Upper lobe of left lung (tissue), 6 donors: ENCODE data around the gene JAZF1. TPM values are rescaled to one million over a fixed set of nuclear protein-coding genes. Genes with fewer than 3 reads are reported as not detected.

Source experiments
- ATAC-seq, 2 donors: fragments of 200-7000 bp; cut with Tn5 transposase; one replicate each; pipeline ENCODE4 v1.9.1; 2022; ENCODE audit warnings: mild to moderate bottlenecking in 2 of 2, moderate library complexity in 2 of 2; ENCODE audit not compliant: low FRiP score in 2 of 2
- DNase-seq, 2 donors: peaks; one replicate each; pipeline ENCODE4 v3.0.0-alpha.2; 2019 to 2020
- H3K27ac ChIP-seq, 4 donors: fragments of 200-600 bp; sonication (generic); one replicate each; pipeline ENCODE4 v1.5.1; 2016 to 2019
- H3K27me3 ChIP-seq, 4 donors: fragments of 200-600 bp; sonication (generic); one replicate each; pipeline ENCODE4 v1.5.1; 2017 to 2019
- H3K36me3 ChIP-seq, 4 donors: fragments of 200-600 bp; sonication (generic); one replicate each; pipeline ENCODE4 v1.5.1; 2016 to 2019
- H3K4me1 ChIP-seq, 4 donors: fragments of 200-600 bp; sonication (generic); one replicate each; pipeline ENCODE4 v1.5.1; 2018 to 2019
- H3K4me3 ChIP-seq, 4 donors: fragments of 200-600 bp; sonication (generic); one replicate each; pipeline ENCODE4 v1.5.1; 2017 to 2019; ENCODE audit warnings: mild to moderate bottlenecking in 2 of 4, moderate library complexity in 1 of 4
- H3K9me3 ChIP-seq, 4 donors: fragments of 200-600 bp; sonication (generic); one replicate each; pipeline ENCODE4 v1.5.1; 2018 to 2019
- EP300 ChIP-seq, 4 donors: sonication (generic); formaldehyde crosslinking; IDR thresholded peaks; one replicate each; pipeline ENCODE4 v1.5.1; 2017; ENCODE audit warnings: antibody characterized with exemption in 4 of 4, control low read depth in 2 of 4
- POLR2A ChIP-seq, 4 donors: fragments of 450-650 bp; IDR thresholded peaks; one replicate each; pipeline ENCODE4 v1.5.1; 2016 to 2017; ENCODE audit warnings: antibody characterized with exemption in 4 of 4, mild to moderate bottlenecking in 2 of 4
- POLR2AphosphoS5 ChIP-seq, 2 donors: sonication (generic); formaldehyde crosslinking; IDR thresholded peaks; one replicate each; pipeline ENCODE4 v1.5.1; 2017; ENCODE audit warnings: antibody characterized with exemption in 2 of 2
- WGBS, 2 donors: methylation state at CpG; one replicate each; pipeline ENCODE4 v1.1.5; 2017 to 2018; 5-methylcytosine and 5-hydroxymethylcytosine counted together
- total RNA-seq, 6 donors: library from RNA; depleted of rRNA in 4 of 6; stranded (reverse); fragments of >200 nt in 4 of 6; gene quantifications; one replicate each; pipeline versions ENCODE4 v1.1.0 to v1.2.1, GENCODE V29; 2016 to 2021
- TF ChIP-seq, protein P1 (sequence below), 6 experiments: fragments of 450-650 bp in 4 of 6; fragments of 200-600 bp in 2 of 6; sonication (generic) in 2 of 6; IDR thresholded peaks; one replicate each; pipeline ENCODE4 v1.5.1; 2016 to 2019; ENCODE audit warnings: antibody characterized with exemption in 6 of 6
- donor health status: DM: no; HTN: no; CAD: no; lungs with moderate emphysema.
- donor health status: DM: no; HTN: yes; CAD: no; lungs with severe emphysema.

JAZF1 gene
- total RNA-seq, 6 donors from 2014 or later, result 4.2 to 19.4 (median 12.4) TPM

GRCh38 chr7:27822245-27822644 is 358.4 kb downstream of the JAZF1 start:
- TF ChIP-seq POLR2A (IDR thresholded peaks at IDR 0.05) (no peak), POLR2AphosphoS5 (IDR thresholded peaks at IDR 0.05) (no peak), EP300 (IDR thresholded peaks at IDR 0.05) (no peak)
- TF ChIP-seq, protein P1, sequence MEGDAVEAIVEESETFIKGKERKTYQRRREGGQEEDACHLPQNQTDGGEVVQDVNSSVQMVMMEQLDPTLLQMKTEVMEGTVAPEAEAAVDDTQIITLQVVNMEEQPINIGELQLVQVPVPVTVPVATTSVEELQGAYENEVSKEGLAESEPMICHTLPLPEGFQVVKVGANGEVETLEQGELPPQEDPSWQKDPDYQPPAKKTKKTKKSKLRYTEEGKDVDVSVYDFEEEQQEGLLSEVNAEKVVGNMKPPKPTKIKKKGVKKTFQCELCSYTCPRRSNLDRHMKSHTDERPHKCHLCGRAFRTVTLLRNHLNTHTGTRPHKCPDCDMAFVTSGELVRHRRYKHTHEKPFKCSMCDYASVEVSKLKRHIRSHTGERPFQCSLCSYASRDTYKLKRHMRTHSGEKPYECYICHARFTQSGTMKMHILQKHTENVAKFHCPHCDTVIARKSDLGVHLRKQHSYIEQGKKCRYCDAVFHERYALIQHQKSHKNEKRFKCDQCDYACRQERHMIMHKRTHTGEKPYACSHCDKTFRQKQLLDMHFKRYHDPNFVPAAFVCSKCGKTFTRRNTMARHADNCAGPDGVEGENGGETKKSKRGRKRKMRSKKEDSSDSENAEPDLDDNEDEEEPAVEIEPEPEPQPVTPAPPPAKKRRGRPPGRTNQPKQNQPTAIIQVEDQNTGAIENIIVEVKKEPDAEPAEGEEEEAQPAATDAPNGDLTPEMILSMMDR (IDR thresholded peaks at IDR 0.05), result no peak
- no peak for ATAC-seq
- Histone ChIP-seq H3K27me3 (no peaks in the 10 kb centered on the region), H3K9me3 (no peaks in the 10 kb centered on the region), H3K4me1 (no peaks in the 10 kb centered on the region), H3K27ac (no peak overlapping the region), H3K4me3 (no peak overlapping the region), H3K36me3 (peaks cover 0 to 28% (median 6%) of the 10 kb centered on the region in 4 donors)
- 70 to 71% methylated on average over 2 of the region's 2 CpGs for WGBS, 2 donors
- no peak for DNase-seq

- Histone ChIP-seq H3K27me3 (no peaks in the 10 kb centered on the region), H3K4me3 (no peak overlapping the region), H3K9me3 (no peaks in the 10 kb centered on the region), H3K27ac (no peak overlapping the region), H3K36me3 (peaks cover 0 to 35% (median 9%) of the 10 kb centered on the region in 4 donors), H3K4me1 (peaks cover 0 to 8% (median 3%) of the 10 kb centered on the region in 4 donors)
- ATAC-seq, result no peak
- TF ChIP-seq POLR2A (IDR thresholded peaks at IDR 0.05) (no peak), EP300 (IDR thresholded peaks at IDR 0.05) (no peak), POLR2AphosphoS5 (IDR thresholded peaks at IDR 0.05) (no peak)
- TF ChIP-seq, protein P1 (IDR thresholded peaks at IDR 0.05), result no peak
- WGBS, 2 donors, result 82 to 91% methylated on average over 2 of the region's 2 CpGs
- DNase-seq, result no peak
Observed at GRCh38 chr7:27812706-27813105, 367.9 kb downstream of the JAZF1 start.

DNA sequence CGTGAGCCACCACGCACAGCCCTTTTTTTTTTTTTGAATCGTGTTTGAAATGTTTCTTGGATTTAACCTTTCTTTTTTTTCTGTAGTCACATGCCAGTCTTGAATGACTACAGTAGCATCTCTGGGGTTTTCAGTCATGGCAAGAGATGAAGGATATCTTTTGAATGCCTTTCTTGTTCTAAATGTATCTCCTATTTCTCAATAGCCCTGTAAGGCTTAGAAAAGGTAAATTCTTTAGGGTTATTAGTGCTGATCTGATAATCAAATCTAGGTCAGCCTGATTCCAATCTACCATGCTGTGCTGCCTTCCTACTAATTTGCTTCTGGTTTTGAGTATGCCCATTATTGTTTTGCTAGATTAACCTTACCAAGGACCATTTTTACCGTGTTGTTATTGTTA is 370.4 kb downstream of the JAZF1 start:
- ATAC-seq, result no peak

GRCh38 chr7:27808626-27809025 is 372.0 kb downstream of the JAZF1 start:
- Histone ChIP-seq H3K27me3 (no peaks in the 10 kb centered on the region), H3K4me1 (peaks cover 0 to 8% (median 3%) of the 10 kb centered on the region in 4 donors), H3K36me3 (peaks cover 0 to 10% (median 1%) of the 10 kb centered on the region in 4 donors), H3K27ac (no peak overlapping the region), H3K9me3 (no peaks in the 10 kb centered on the region), H3K4me3 (no peak overlapping the region)
- ATAC-seq, result no peak
- no peak for DNase-seq
- WGBS, 2 donors, result 89 to 91% methylated on average over 2 of the region's 2 CpGs
- TF ChIP-seq POLR2AphosphoS5 (IDR thresholded peaks at IDR 0.05), result no peak

More for the DNA sequence above, 370.4 kb downstream of the JAZF1 start:
- Histone ChIP-seq H3K36me3 (peaks cover 0 to 14% (median 1%) of the 10 kb centered on the region in 4 donors), H3K9me3 (no peaks in the 10 kb centered on the region), H3K27me3 (no peaks in the 10 kb centered on the region), H3K4me3 (no peak overlapping the region), H3K27ac (no peak overlapping the region), H3K4me1 (peaks cover 0 to 8% (median 3%) of the 10 kb centered on the region in 4 donors)
- DNase-seq, result no peak
- 91 to 92% methylated on average over 4 of the region's 4 CpGs for WGBS, 2 donors
- TF ChIP-seq POLR2A (IDR thresholded peaks at IDR 0.05) (no peak), EP300 (IDR thresholded peaks at IDR 0.05) (no peak), POLR2AphosphoS5 (IDR thresholded peaks at IDR 0.05) (no peak)
- TF ChIP-seq, protein P1 (IDR thresholded peaks at IDR 0.05), result no peak

GRCh38 chr7:27804139-27804538 is 376.5 kb downstream of the JAZF1 start:
- no peak for TF ChIP-seq POLR2AphosphoS5 (IDR thresholded peaks at IDR 0.05)
- TF ChIP-seq EP300 (IDR thresholded peaks at IDR 0.05), result no peak
- TF ChIP-seq, protein P1 (IDR thresholded peaks at IDR 0.05), result no peak
- no peak for TF ChIP-seq POLR2A (IDR thresholded peaks at IDR 0.05)
- DNase-seq, result no peak
- Histone ChIP-seq H3K4me3 (no peak overlapping the region), H3K36me3 (peaks cover 0 to 28% (median 4%) of the 10 kb centered on the region in 4 donors), H3K4me1 (peaks cover 0 to 8% (median 3%) of the 10 kb centered on the region in 4 donors), H3K9me3 (no peaks in the 10 kb centered on the region), H3K27ac (no peak overlapping the region), H3K27me3 (no peaks in the 10 kb centered on the region)
- 81 to 92% methylated on average over 3 of the region's 3 CpGs for WGBS, 2 donors
- no peak for ATAC-seq
